Sigmoid colon (tissue), 4 donors: ENCODE measurements around the gene BCL7C.

Experiments used
- CTCF ChIP-seq, 4 experiments: fragments of 450-650 bp in 3 of 4; fragments of 200-600 bp in 1 of 4; IDR thresholded peaks; one replicate each; pipeline ENCODE4 v1.5.1; 2016 to 2019; ENCODE audit warnings: antibody characterized with exemption in 4 of 4, mild to moderate bottlenecking in 3 of 4, moderate library complexity in 2 of 4
- EP300 ChIP-seq, 4 donors: sonication (generic); formaldehyde crosslinking; IDR thresholded peaks; one replicate each; pipeline ENCODE4 v1.6.1; 2017; ENCODE audit warnings: antibody characterized with exemption in 4 of 4
- POLR2A ChIP-seq, 2 donors: fragments of 450-650 bp; IDR thresholded peaks; one replicate each; pipeline ENCODE4 v1.6.1; 2016; ENCODE audit warnings: antibody characterized with exemption in 2 of 2, mild to moderate bottlenecking in 2 of 2, moderate library complexity in 2 of 2
- POLR2AphosphoS5 ChIP-seq, 4 donors: sonication (generic); formaldehyde crosslinking; IDR thresholded peaks; one replicate each; pipeline ENCODE4 v1.6.1; 2017; ENCODE audit warnings: antibody characterized with exemption in 4 of 4

- TF ChIP-seq CTCF (IDR thresholded peaks at IDR 0.05) (no peak), EP300 (IDR thresholded peaks at IDR 0.05) (no peak), POLR2A (IDR thresholded peaks at IDR 0.05) (no peak), POLR2AphosphoS5 (IDR thresholded peaks at IDR 0.05) (no peak)
Measured at GRCh38 chr16:30928390-30928789, 34.5 kb upstream of the BCL7C start.
